HepG2 (cell line): ENCODE measurements around the gene CAGE1.

Experiments used
- CTCF ChIP-seq: sonication (generic); formaldehyde crosslinking; IDR thresholded peaks from 2 replicates; pipeline ENCODE4 v1.5.0; 2020; ENCODE audit warnings: mild to moderate bottlenecking, missing genetic modification reagents, moderate library complexity
- ELK4 ChIP-seq: sonication (generic); formaldehyde crosslinking; IDR thresholded peaks from 2 replicates; pipeline ENCODE4 v1.9.0; 2021; ENCODE audit warnings: missing genetic modification reagents, borderline replicate concordance
- HCFC1 ChIP-seq: fragments of 150-350 bp; IDR thresholded peaks from 2 replicates; pipeline ENCODE4 v1.6.1; 2014; ENCODE audit warnings: low read depth, low read length
- ISL2 ChIP-seq: sonication (generic); formaldehyde crosslinking; IDR thresholded peaks from 2 replicates; pipeline ENCODE4 v1.5.0; 2020; ENCODE audit warnings: missing genetic modification reagents
- JUND ChIP-seq: sonication (generic); formaldehyde crosslinking; IDR thresholded peaks from 2 replicates; pipeline ENCODE4 v1.8.0; 2022; ENCODE audit warnings: mild to moderate bottlenecking, missing genetic modification reagents
- MYC ChIP-seq: sonication (generic); formaldehyde crosslinking; IDR thresholded peaks from 2 replicates; pipeline ENCODE4 v1.9.0; 2021; ENCODE audit warnings: missing genetic modification reagents, borderline replicate concordance
- NFYC ChIP-seq: IDR thresholded peaks from 2 replicates; pipeline ENCODE4 v1.6.1; 2016; ENCODE audit warnings: missing genetic modification reagents, missing compliant biosample characterization
- POLR2A ChIP-seq, 2 experiments: IDR thresholded peaks; 2 replicates each; pipeline ENCODE4 v1.6.1; 2011; ENCODE audit warnings: low read depth in 2 of 2, low read length in 2 of 2, mild to moderate bottlenecking in 1 of 2, moderate library complexity in 1 of 2; ENCODE audit not compliant: insufficient read depth in 1 of 2
- SUZ12 ChIP-seq: fragments of 150-350 bp; IDR thresholded peaks from 2 replicates; pipeline ENCODE4 v1.6.1; 2014; ENCODE audit warnings: low read depth, low read length
- ZFX ChIP-seq: sonication (generic); formaldehyde crosslinking; IDR thresholded peaks from 2 replicates; pipeline ENCODE4 v1.4.0; 2020; ENCODE audit warnings: mild to moderate bottlenecking, low read depth, missing genetic modification reagents, moderate library complexity
- ZNF660 ChIP-seq: sonication (generic); formaldehyde crosslinking; IDR thresholded peaks from 2 replicates; pipeline ENCODE4 v1.5.1; 2020; ENCODE audit warnings: mild to moderate bottlenecking, low read depth, missing genetic modification reagents, borderline replicate concordance

DNA sequence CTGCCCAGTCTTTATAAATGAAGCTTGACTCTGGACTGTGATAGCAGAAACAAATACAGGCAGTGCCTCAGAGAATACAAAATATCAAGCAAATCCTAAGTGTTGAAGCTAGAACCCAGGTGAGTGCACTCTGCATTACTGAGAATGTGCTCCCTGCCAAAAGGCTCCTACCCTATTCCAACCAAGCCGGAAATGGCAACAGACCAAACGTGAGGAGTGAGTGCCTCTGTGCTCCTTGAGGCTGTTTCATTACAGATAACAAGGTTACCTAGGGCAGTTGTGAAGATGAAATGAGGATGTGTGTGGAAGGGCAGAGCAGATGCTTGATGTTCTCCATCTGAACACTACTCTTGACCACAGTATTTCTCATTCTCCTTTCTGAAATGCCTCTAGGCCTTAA is 105.9 kb downstream of the CAGE1 start:
- TF ChIP-seq HCFC1 (no peak), ISL2 (CRISPR knock-in tag) (no peak), NFYC (no peak), ZNF660 (CRISPR knock-in tag) (no peak), SUZ12 (no peak), ZFX (CRISPR knock-in tag) (no peak), CTCF (no peak), ELK4 (no peak), POLR2A (IDR thresholded peaks at IDR 0.05; ENCODE audit: insufficient read depth in 1 of 2, low read depth in 2 of 2, low read length in 2 of 2) (no peak), JUND (CRISPR knock-in tag) (no peak), MYC (no peak)
